ENCODE data around the gene FABP1. TPM values are rescaled to one million over a fixed set of nuclear protein-coding genes. Genes with fewer than 3 reads are reported as not detected.

FABP1 gene
- total and polyA plus RNA-seq, 2 of the 8 experiments (the other 6 are each of a cell fraction or from before 2014, with no cell fraction given) = 0.09 TPM; not detected in 1

GRCh38 chr2:88131999-88132368, 4.1 kb upstream of the FABP1 start (continued):
- TF ChIP-seq EP300 (IDR thresholded peaks at IDR 0.05; ENCODE audit: borderline replicate concordance in 1 of 2, low read depth in 2 of 2, low read length in 2 of 2) (no peak), TBP (IDR thresholded peaks at IDR 0.05; ENCODE audit: low read depth, low read length) (no peak), KDM1A (IDR thresholded peaks at IDR 0.05; ENCODE audit: borderline replicate concordance, low read length) (no peak), BCL11A (IDR thresholded peaks at IDR 0.05; ENCODE audit: low read depth in 2 of 2, low read length in 2 of 2) (no peak), PHF8 (conservative IDR thresholded peaks at IDR 0.05; ENCODE audit: low read depth, low read length) (no peak), CEBPB (IDR thresholded peaks at IDR 0.05; ENCODE audit: low read depth, low read length) (no peak), KDM4A (IDR thresholded peaks at IDR 0.05; ENCODE audit: low read depth, low read length, severe bottlenecking) (no peak), CBX8 (IDR thresholded peaks at IDR 0.05; ENCODE audit: borderline replicate concordance, low read depth, low read length) (no peak), SIN3A (conservative IDR thresholded peaks at IDR 0.05 in 1 of 2, IDR thresholded peaks at IDR 0.05 in 1 of 2; ENCODE audit: low read depth in 1 of 2, low read length in 2 of 2) (no peak)

All from H1 (cell line).